KMS-11 (cell line): ENCODE measurements around the gene RHNO1.

ENCODE experiments used
- H2AFZ ChIP-seq: fragments of 200-600 bp; sonication (generic); 2 replicates; pipeline ENCODE4 v1.6.1; 2016; ENCODE audit warnings: antibody characterized with exemption, mixed run types, low read depth
- H3K27ac ChIP-seq: fragments of 200-600 bp; sonication (generic); 2 replicates; pipeline ENCODE4 v1.6.1; 2016; ENCODE audit warnings: mild to moderate bottlenecking, mixed run types
- H3K27me3 ChIP-seq: fragments of 200-600 bp; sonication (generic); 2 replicates; pipeline ENCODE4 v1.6.1; 2017; ENCODE audit warnings: mild to moderate bottlenecking, low read depth, mixed run types, moderate library complexity; ENCODE audit not compliant: insufficient read depth
- H3K36me3 ChIP-seq: fragments of 200-600 bp; sonication (generic); 2 replicates; pipeline ENCODE4 v1.6.1; 2017; ENCODE audit warnings: mild to moderate bottlenecking, mixed run types; ENCODE audit not compliant: insufficient read depth
- H3K4me1 ChIP-seq: fragments of 200-600 bp; sonication (generic); 2 replicates; pipeline ENCODE4 v1.6.1; 2016; ENCODE audit warnings: mild to moderate bottlenecking, low read depth, mixed run types; ENCODE audit not compliant: poor library complexity, severe bottlenecking
- H3K4me2 ChIP-seq: fragments of 200-600 bp; sonication (generic); 2 replicates; pipeline ENCODE4 v1.7.0; 2016; ENCODE audit warnings: mild to moderate bottlenecking, mixed run types
- H3K4me3 ChIP-seq: fragments of 200-600 bp; sonication (generic); IDR thresholded peaks from 2 replicates; pipeline ENCODE4 v1.6.1; 2017; ENCODE audit warnings: low read depth, low read length, mixed read lengths; ENCODE audit not compliant: insufficient read depth
- H3K79me2 ChIP-seq: fragments of 200-600 bp; sonication (generic); 2 replicates; pipeline ENCODE4 v1.6.1; 2016; ENCODE audit warnings: low read depth, mixed run types; ENCODE audit not compliant: insufficient read depth
- H3K9ac ChIP-seq: fragments of 200-600 bp; sonication (generic); 2 replicates; pipeline ENCODE4 v1.6.1; 2016; ENCODE audit warnings: mild to moderate bottlenecking, mixed run types
- H4K20me1 ChIP-seq: fragments of 200-600 bp; sonication (generic); 2 replicates; pipeline ENCODE4 v1.6.1; 2016; ENCODE audit warnings: mild to moderate bottlenecking, mixed run types; ENCODE audit not compliant: insufficient read depth
- TF ChIP-seq, protein P1 (sequence below): fragments of 200-600 bp; sonication (generic); conservative IDR thresholded peaks from 2 replicates; pipeline ENCODE4 v1.6.1; 2017; ENCODE audit warnings: low read depth, mild to moderate bottlenecking, antibody characterized with exemption, low read length, moderate library complexity, mixed read lengths

The RHNO1 gene

DNA sequence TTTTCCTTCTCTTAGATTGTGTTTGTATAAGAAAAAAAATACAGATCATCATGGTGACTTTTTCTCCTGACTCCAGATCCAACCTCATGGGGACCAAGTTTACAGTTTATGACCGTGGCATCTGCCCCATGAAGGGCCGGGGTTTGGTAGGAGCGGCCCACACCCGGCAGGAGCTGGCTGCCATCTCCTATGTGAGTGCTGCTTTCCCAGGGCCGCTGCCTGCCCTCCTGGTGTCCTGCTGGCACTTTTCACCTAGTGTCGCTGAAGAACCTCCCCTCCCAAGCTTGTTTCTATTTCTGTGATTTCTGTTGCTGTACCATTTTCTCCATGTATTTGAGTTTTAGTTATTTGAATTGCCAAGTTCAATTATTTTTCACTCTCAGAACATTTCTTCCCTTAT, 57.3 kb downstream of the RHNO1 start:
- Histone ChIP-seq H3K4me1 (no peaks in the 10 kb centered on the region), H3K4me2 (no peak overlapping the region), H3K4me3 (no peak overlapping the region), H2AFZ (no peak overlapping the region), H3K9ac (no peak overlapping the region), H3K79me2 (no peaks in the 10 kb centered on the region), H3K36me3 (no peaks in the 10 kb centered on the region), H4K20me1 (no peaks in the 10 kb centered on the region), H3K27me3 (no peaks in the 10 kb centered on the region), H3K27ac (no peak overlapping the region)
- TF ChIP-seq, protein P1, sequence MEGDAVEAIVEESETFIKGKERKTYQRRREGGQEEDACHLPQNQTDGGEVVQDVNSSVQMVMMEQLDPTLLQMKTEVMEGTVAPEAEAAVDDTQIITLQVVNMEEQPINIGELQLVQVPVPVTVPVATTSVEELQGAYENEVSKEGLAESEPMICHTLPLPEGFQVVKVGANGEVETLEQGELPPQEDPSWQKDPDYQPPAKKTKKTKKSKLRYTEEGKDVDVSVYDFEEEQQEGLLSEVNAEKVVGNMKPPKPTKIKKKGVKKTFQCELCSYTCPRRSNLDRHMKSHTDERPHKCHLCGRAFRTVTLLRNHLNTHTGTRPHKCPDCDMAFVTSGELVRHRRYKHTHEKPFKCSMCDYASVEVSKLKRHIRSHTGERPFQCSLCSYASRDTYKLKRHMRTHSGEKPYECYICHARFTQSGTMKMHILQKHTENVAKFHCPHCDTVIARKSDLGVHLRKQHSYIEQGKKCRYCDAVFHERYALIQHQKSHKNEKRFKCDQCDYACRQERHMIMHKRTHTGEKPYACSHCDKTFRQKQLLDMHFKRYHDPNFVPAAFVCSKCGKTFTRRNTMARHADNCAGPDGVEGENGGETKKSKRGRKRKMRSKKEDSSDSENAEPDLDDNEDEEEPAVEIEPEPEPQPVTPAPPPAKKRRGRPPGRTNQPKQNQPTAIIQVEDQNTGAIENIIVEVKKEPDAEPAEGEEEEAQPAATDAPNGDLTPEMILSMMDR, result no peak

DNA sequence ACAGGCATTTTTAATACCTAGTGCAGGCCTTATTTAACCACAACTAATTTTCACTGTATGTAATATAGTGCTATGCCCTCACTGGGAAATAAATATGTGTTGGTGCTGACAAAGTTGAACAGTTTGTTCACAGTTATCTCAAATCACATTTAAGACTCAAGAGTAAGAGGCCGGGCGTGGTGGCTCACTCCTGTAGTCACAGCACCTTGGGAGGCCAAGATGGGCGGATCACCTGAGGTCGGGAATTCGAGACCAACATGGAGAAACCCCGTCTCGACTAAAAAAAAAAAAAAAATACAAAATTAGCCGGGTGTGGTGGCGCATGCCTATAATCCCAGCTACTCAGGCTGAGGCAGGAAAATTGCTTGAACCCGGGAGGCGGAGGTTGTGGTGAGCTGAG, 59.3 kb downstream of the RHNO1 start:
- Histone ChIP-seq H3K27me3 (no peaks in the 10 kb centered on the region), H3K27ac (no peak overlapping the region), H3K36me3 (no peaks in the 10 kb centered on the region), H3K4me3 (no peak overlapping the region), H4K20me1 (no peaks in the 10 kb centered on the region), H3K4me2 (no peak overlapping the region), H2AFZ (no peak overlapping the region), H3K79me2 (no peaks in the 10 kb centered on the region), H3K9ac (no peak overlapping the region), H3K4me1 (no peaks in the 10 kb centered on the region)
- TF ChIP-seq, protein P1, result no peak

DNA sequence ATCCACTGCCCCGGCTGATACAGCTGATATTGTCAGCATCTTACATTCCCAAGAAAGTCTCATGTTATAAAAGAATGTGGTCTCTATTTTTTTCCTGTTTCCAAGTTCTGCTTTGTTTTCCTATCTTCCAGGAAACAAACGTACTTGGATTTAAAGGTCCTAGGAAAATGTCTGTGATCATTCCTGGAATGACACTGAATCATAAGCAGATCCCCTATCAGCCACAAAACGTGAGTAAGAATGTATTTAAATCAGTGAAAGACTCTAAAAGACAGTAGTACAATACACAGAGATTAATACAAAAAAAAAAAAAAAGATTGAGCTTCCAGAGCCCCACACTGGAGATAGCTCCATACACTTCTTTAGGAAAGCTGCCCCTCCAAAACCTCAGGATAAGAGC, 60.5 kb downstream of the RHNO1 start:
- Histone ChIP-seq H3K79me2 (no peaks in the 10 kb centered on the region), H2AFZ (no peak overlapping the region), H3K27me3 (no peaks in the 10 kb centered on the region), H3K4me3 (no peak overlapping the region), H3K9ac (no peak overlapping the region), H3K27ac (no peak overlapping the region), H3K36me3 (no peaks in the 10 kb centered on the region), H3K4me2 (no peak overlapping the region), H3K4me1 (no peaks in the 10 kb centered on the region), H4K20me1 (no peaks in the 10 kb centered on the region)
- TF ChIP-seq, protein P1, result no peak
